Lower lobe of right lung (tissue), 2 donors: ENCODE data around the gene NMT1. TPM values are rescaled to one million over a fixed set of nuclear protein-coding genes. Genes with fewer than 3 reads are reported as not detected.

Source experiments
- ATAC-seq, 2 donors: fragments of 200-7000 bp; cut with Tn5 transposase; one replicate each; pipeline ENCODE4 v1.9.1; 2020 to 2022; ENCODE audit warnings: mild to moderate bottlenecking in 2 of 2, moderate library complexity in 2 of 2
- DNase-seq: peaks from one replicate; pipeline ENCODE4 v3.0.0-alpha.2; 2020
- H3K27ac ChIP-seq: fragments of 200-600 bp; one replicate; pipeline ENCODE4 v1.8.0; 2022
- H3K27me3 ChIP-seq: fragments of 200-600 bp; one replicate; pipeline ENCODE4 v1.8.0; 2022; ENCODE audit warnings: low read depth
- H3K36me3 ChIP-seq: fragments of 200-600 bp; one replicate; pipeline ENCODE4 v1.8.0; 2022; ENCODE audit warnings: mild to moderate bottlenecking
- H3K4me1 ChIP-seq: fragments of 200-600 bp; one replicate; pipeline ENCODE4 v1.8.0; 2022
- H3K4me3 ChIP-seq: fragments of 200-600 bp; one replicate; pipeline ENCODE4 v1.8.0; 2022; ENCODE audit warnings: mild to moderate bottlenecking
- H3K9me3 ChIP-seq: fragments of 200-600 bp; one replicate; pipeline ENCODE4 v1.8.0; 2022
- CTCF ChIP-seq: fragments of 200-600 bp; IDR thresholded peaks from one replicate; pipeline ENCODE4 v1.8.0; 2022; ENCODE audit warnings: antibody characterized with exemption, mild to moderate bottlenecking
- intact Hi-C: fragments of 100-400 bp; cut with DNase I; formaldehyde crosslinking; loops from one replicate; pipeline ENCODE4 v1.11.0; 2022
- total RNA-seq: library from RNA; stranded (reverse); fragmentation: NEBNext Ultra II Directional; extraction: Animal tissue kit (Norgen Biotek cat#: 25700); gene quantifications from one replicate; pipeline ENCODE4 v1.2.1, GENCODE V29; 2021
- donor health status: DM: no; HTN: yes; CAD: no; lungs with severe emphysema.

The NMT1 gene
- total RNA-seq, 1 donor from 2014 or later = 117 TPM

GRCh38 chr17:45116434-45117016 is 55.4 kb downstream of the NMT1 start:
- intact Hi-C loops = no loop called here
- H3K27me3 ChIP-seq = no peaks in the 10 kb centered on the region
- no peak for TF ChIP-seq CTCF
- H3K4me3 ChIP-seq = no peak overlapping the region
- no peak for DNase-seq
- H3K27ac ChIP-seq = no peak overlapping the region
- peaks cover 34% of the 10 kb centered on the region for H3K36me3 ChIP-seq
- H3K9me3 ChIP-seq = no peaks in the 10 kb centered on the region
- no peaks in the 10 kb centered on the region for H3K4me1 ChIP-seq
- ATAC-seq = no peak

GRCh38 chr17:45117334-45117733 is 56.2 kb downstream of the NMT1 start:
- no peak for DNase-seq
- H3K4me3 ChIP-seq = no peak overlapping the region
- peaks cover 32% of the 10 kb centered on the region for H3K36me3 ChIP-seq
- no peaks in the 10 kb centered on the region for H3K4me1 ChIP-seq
- no peaks in the 10 kb centered on the region for H3K27me3 ChIP-seq
- intact Hi-C loops = no loop called here
- TF ChIP-seq CTCF = no peak
- no peak overlapping the region for H3K27ac ChIP-seq
- no peak for ATAC-seq
- no peaks in the 10 kb centered on the region for H3K9me3 ChIP-seq

GRCh38 chr17:45117848-45118646 is 56.9 kb downstream of the NMT1 start:
- ATAC-seq (no peak), DNase-seq (no peak)
- Histone ChIP-seq H3K36me3 (peaks cover 25% of the 10 kb centered on the region), H3K9me3 (no peaks in the 10 kb centered on the region), H3K27ac (no peak overlapping the region), H3K4me1 (peaks cover 5% of the 10 kb centered on the region), H3K4me3 (no peak overlapping the region), H3K27me3 (no peaks in the 10 kb centered on the region)
- intact Hi-C loops = no loop called here
- TF ChIP-seq CTCF = no peak

- peaks cover 12% of the 10 kb centered on the region for H3K4me1 ChIP-seq
- peaks cover 19% of the 10 kb centered on the region for H3K36me3 ChIP-seq
- DNase-seq (no peak), ATAC-seq (no peak)
- H3K9me3 ChIP-seq = no peaks in the 10 kb centered on the region
- no peak for TF ChIP-seq CTCF
- no peaks in the 10 kb centered on the region for H3K27me3 ChIP-seq
- H3K4me3 ChIP-seq = no peak overlapping the region
- no peak overlapping the region for H3K27ac ChIP-seq
- intact Hi-C loops = no loop called here
Measured at GRCh38 chr17:45118691-45119090, 57.6 kb downstream of the NMT1 start.

- no peak for TF ChIP-seq CTCF
- intact Hi-C loops = no loop called here
- ATAC-seq (no peak), DNase-seq (no peak)
- peaks cover 25% of the 10 kb centered on the region for H3K4me1 ChIP-seq
- peaks cover 18% of the 10 kb centered on the region for H3K36me3 ChIP-seq
- no peaks in the 10 kb centered on the region for H3K27me3 ChIP-seq
- no peak overlapping the region for H3K27ac ChIP-seq
- no peaks in the 10 kb centered on the region for H3K9me3 ChIP-seq
- H3K4me3 ChIP-seq = no peak overlapping the region
Measured at GRCh38 chr17:45119964-45120363, 58.8 kb downstream of the NMT1 start.
